ENCODE results near the gene PFDN4.

DNA sequence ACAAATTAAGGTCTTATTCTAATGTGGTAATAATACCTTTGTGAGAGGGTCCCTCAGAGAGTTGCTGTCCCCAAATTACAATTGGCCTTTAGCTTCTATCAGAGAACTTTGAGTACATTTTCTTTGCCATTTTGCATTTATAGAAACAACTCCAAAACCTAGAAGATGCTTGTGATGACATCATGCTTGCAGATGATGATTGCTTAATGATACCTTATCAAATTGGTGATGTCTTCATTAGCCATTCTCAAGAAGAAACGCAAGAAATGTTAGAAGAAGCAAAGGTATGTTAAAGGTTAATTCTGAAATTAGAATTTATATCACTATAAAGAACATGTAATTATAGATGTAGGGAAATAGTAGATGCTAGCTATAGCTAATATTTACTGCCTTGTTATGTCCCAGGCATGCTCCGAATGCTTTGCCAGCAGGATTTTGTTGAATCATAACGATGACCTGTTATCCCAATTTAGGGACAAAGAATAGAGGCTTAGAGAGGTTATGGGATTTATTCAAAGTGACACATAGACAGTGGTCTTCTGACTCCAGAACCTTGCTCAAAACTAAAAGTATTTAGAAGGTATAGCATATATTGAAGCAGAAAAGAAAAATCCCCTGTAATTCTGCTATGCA, 7.4 kb downstream of the PFDN4 start:
- TF ChIP-seq, protein P1, sequence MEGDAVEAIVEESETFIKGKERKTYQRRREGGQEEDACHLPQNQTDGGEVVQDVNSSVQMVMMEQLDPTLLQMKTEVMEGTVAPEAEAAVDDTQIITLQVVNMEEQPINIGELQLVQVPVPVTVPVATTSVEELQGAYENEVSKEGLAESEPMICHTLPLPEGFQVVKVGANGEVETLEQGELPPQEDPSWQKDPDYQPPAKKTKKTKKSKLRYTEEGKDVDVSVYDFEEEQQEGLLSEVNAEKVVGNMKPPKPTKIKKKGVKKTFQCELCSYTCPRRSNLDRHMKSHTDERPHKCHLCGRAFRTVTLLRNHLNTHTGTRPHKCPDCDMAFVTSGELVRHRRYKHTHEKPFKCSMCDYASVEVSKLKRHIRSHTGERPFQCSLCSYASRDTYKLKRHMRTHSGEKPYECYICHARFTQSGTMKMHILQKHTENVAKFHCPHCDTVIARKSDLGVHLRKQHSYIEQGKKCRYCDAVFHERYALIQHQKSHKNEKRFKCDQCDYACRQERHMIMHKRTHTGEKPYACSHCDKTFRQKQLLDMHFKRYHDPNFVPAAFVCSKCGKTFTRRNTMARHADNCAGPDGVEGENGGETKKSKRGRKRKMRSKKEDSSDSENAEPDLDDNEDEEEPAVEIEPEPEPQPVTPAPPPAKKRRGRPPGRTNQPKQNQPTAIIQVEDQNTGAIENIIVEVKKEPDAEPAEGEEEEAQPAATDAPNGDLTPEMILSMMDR (IDR thresholded peaks at IDR 0.05) = no peak
- TF ChIP-seq POLR2AphosphoS5 (IDR thresholded peaks at IDR 0.05) (no peak), POLR2A (IDR thresholded peaks at IDR 0.05) (no peak)
